Endometrial microvascular endothelial cells (primary cell): ENCODE measurements around the gene XPO6. TPM values are rescaled to one million over a fixed set of nuclear protein-coding genes. Genes with fewer than 3 reads are reported as not detected.
"Not testable (repeated sequence)": the region's sequence is repeated elsewhere in the genome, so short reads cannot be mapped to it uniquely, and the experiment has no call there.

Experiments used
- in situ Hi-C: cut with HindIII; loops from 2 replicates; pipeline ENCODE4 v1.10.0; 2017; ENCODE audit warnings: low sequenced_read_pairs, low pct_unique_long_range_greater_than_20kb; ENCODE audit errors: inconsistent ontology term
- total RNA-seq: library from RNA; depleted of rRNA; stranded (reverse); fragments of >200 nt; gene quantifications from one replicate; pipeline ENCODE4 v1.2.3, GENCODE V29; 2015; ENCODE audit errors: inconsistent ontology term

XPO6 gene, protein sequence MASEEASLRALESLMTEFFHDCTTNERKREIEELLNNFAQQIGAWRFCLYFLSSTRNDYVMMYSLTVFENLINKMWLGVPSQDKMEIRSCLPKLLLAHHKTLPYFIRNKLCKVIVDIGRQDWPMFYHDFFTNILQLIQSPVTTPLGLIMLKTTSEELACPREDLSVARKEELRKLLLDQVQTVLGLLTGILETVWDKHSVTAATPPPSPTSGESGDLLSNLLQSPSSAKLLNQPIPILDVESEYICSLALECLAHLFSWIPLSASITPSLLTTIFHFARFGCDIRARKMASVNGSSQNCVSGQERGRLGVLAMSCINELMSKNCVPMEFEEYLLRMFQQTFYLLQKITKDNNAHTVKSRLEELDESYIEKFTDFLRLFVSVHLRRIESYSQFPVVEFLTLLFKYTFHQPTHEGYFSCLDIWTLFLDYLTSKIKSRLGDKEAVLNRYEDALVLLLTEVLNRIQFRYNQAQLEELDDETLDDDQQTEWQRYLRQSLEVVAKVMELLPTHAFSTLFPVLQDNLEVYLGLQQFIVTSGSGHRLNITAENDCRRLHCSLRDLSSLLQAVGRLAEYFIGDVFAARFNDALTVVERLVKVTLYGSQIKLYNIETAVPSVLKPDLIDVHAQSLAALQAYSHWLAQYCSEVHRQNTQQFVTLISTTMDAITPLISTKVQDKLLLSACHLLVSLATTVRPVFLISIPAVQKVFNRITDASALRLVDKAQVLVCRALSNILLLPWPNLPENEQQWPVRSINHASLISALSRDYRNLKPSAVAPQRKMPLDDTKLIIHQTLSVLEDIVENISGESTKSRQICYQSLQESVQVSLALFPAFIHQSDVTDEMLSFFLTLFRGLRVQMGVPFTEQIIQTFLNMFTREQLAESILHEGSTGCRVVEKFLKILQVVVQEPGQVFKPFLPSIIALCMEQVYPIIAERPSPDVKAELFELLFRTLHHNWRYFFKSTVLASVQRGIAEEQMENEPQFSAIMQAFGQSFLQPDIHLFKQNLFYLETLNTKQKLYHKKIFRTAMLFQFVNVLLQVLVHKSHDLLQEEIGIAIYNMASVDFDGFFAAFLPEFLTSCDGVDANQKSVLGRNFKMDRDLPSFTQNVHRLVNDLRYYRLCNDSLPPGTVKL
- total RNA-seq: 179 TPM

DNA sequence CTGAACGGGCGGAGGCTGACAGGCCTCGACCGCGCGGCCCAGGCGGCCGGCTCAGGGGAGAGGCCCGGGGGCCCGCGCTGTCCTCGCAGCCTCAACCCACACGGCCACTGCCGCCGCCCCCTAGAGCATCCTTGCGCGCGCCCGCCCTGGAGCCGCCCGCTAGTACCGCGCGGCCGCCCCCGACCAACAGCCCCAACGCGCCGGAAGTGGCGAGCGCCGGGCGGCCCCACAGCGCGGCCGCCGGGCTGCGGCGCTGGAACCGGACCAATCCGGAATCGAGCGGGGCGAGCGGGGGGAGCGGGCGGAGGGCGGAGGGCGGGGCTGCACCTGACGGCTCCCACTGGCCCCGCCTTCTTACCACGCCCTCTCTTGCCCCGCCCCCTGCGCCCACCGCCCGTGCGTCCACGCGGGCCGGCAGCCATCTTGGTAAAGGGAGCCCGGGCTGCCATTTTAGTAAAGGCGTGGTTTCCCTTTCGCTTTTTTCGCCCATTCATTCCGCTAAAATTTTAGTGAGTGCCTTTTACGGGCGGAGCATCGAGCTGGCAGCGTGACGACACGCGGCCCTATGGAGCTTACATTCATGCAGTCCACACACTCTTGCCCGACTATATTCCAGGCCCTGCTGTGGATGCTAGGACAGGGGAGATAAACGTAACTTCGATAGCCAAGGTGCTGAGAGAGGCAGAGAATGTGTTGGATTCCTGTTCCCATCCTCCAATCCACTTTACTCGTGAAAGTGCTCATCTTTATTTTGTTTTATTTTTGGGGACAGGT lies at the start of gene XPO6:
Gene XPO6, minus strand, starts transcription at position 208 of the 774 bp plus-strand sequence. CDS start 597 bp downstream, outside the sequence.
- in situ Hi-C loops: no loop called here

DNA sequence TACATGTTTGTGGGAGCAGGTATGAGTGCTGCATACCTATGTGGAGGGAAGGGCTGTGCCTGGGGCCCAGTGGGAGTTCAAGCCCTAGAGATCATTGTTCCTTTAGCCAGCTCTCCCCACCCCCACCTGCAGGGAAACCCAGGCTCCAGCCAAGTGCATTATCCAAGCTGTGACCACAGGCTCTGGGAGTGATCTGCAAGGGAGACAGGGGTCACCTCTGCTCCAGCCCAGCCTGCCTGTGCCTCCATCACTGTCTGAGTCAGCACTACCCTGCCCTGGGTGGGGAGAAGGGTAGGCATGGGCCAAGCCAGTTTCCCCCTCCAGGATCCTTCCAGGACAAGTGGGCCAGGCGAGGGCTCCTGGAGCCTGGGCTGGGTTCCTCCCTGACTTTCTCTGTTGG lies 48.4 kb upstream of the XPO6 start:
- in situ Hi-C loops: no loop called here

DNA sequence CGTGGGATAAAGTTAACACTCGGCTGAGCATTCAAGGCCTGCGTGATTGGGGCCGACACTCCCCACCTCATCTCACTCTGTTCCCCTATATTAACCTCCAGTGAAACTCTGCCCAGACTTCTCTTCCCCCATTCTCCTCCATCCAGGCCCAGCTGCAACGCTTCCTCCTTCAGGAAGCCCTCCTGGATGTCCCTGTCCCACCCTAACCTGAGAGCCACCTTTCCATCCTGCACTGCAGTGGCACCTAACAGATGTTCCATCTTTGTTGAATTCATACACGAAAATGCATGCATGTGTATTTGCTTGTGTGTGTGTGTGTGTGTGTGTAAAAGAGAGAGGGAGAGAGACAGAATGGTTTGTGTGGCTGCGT lies 48.0 kb upstream of the XPO6 start:
- in situ Hi-C loops: no loop called here

DNA sequence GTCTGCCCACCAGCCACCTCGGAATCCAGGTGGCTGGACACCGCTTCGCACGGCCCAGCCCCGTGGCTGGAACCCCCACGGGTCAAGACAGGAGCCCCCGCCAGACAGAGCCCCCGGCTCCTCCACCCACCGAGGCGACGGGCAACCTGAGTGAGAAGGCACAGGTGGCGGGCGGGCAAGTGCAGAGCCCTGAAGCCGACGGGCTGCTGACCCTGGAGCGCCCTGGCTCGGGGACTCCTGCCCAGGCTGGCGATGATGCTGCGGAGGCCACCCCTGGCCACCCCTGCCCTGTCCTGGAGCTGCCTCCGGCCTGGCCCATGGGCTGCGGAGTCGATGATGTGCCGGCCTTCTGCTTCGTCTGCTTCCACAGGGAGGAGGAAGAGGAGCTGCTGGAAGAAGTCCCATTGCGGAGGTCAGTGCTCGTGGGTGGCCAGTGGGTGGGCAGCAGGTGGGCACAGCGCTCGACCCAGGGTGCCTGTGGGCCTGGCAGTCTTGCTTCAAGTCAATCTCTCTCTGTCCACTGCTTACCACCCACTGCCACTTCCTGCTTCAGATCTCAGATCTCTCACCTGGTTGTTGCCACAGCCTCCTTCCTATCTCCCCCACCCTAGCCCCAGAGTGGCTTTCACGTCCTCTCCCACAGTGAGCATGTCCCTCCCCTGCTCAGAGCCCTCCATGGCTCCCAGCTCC lies 47.5 kb upstream of the XPO6 start:
- in situ Hi-C loops: no loop called here

DNA sequence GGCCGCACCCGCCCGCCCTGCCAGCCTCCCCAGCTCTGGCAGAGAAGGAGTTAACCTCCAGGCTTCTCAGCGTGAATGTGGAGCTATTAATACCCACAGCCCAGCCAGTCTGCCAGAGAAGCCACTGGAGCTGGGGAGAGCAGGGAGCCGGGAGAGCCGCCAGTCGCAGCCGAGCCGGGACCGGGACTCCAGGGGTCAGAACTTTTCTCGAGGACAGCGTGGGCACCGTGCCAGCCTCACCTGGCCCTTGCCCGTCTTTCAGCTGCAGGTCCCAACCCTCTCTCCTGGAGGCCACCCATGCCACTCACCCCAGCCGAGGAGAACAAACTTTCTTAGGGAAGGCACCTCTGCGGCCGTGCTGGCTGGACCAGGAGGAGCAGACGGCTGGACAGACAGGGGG lies 46.8 kb upstream of the XPO6 start:
- in situ Hi-C loops: no loop called here

DNA sequence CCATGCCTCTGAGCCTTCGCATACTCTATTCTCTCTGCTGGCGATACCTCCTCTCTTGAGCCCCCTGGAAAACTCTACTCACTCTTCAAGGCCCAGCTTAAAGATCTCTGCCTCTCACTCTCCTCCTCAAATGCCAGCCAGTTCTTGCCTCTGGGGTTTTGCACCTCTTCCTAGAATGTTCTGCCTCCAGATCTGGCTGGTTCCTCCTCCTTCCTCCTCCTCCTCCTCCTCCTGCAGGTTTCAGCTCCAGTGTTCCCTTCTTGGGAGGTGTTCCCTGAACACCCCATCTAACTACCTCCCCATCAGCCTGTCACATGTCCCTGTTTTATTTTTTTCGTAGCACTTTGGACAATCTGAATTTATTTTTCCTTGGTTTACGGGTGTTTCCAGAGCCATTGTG lies 45.5 kb upstream of the XPO6 start:
- in situ Hi-C loops: no loop called here

DNA sequence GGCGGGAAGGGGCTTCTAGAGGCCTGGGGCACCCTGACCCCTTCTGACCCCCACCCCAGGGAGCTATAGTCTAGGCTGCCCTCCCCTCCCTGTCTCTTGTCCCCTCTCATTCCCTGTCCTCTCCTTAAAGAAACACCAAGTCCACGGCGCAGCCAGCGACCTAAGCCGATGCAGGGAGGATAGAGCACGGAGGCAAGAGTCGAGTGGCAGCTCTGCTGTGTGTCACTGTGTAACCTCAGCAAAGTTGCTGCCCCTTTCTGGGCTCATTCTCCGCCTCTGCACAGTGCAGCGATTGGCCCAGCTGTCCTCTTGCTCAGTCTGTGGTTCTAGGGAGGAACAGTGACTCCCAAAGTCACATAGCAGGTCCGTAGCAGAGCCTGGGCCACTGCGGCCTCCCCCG lies 44.1 kb upstream of the XPO6 start:
- in situ Hi-C loops: no loop called here

DNA sequence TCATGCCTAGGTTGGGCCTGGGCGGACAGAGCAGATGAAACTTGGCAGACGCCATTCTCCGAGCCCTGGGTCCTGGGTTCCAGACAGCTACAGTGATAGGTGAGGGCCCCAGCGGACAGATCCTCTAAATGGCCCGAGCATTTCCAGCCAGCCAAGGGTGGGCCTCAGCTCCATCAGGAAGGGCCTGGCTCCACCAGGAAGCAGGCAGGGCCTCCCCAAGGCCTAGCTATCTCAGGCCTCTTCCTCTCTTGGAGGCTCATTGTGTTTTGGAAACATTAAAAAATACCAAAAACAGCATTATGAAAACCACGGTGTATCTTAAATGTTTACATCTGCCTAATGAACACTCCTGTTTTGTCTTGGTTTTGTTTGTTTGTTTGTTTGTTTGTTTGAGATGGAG lies 42.4 kb upstream of the XPO6 start:
- in situ Hi-C loops: no loop called here

DNA sequence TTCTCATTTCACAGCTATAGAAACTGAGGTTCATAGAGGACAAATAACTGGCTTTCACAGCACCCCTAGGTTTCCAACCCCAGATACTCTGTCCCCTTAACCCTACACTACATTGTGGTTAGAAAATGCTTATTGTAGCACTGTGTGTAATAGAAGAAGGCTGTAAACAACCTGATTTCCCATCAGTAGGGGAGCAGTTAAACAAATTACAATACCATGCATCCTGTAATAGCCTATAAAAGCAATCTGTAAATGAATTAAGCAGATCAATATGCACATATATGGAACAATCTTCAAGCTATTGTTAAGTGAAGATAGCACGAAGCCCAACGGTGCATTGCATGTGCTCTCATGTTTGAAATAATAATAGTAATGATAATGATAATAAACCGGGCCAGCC lies 39.2 kb upstream of the XPO6 start:
- in situ Hi-C loops: no loop called here

DNA sequence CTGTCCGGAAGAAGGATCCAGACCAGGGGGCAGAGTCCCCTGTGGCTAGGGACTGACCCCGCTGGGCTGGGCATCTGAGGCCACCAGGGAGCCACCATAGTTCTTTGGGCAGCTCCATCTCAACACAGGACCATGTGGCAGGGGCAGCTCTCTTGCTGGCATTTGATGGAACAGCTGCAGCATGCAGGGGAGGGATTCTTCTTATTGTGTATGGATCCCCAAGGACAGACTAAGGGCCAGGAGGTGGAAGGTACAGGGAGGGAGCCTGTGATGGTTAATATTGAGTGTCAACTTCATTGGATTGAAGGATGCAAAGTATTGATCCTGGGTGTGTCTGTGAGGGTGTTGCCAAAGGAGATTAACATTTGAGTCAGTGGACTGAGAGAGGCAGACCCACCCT lies 37.7 kb upstream of the XPO6 start:
- in situ Hi-C loops: not testable (repeated sequence)

DNA sequence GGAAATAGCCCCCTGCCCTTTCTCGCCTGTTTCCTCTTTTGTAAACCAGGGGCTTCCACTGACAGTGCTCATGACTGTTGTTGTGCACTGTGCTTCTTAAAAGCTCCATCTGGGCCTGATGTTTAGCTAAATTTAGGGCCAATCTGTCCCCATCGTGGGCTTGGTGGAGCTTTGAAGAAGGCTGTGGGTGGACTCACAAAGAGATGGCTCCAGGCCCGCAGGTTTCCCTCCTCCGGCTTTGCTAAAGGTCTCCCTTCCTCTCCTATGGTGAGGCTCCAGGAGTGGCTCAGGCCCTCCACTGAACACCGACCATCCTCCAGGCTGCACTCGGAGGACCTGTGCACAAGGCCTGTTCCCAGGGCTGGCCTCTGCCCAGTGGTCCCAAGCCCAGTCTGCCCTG lies 30.2 kb upstream of the XPO6 start:
- in situ Hi-C loops: no loop called here

DNA sequence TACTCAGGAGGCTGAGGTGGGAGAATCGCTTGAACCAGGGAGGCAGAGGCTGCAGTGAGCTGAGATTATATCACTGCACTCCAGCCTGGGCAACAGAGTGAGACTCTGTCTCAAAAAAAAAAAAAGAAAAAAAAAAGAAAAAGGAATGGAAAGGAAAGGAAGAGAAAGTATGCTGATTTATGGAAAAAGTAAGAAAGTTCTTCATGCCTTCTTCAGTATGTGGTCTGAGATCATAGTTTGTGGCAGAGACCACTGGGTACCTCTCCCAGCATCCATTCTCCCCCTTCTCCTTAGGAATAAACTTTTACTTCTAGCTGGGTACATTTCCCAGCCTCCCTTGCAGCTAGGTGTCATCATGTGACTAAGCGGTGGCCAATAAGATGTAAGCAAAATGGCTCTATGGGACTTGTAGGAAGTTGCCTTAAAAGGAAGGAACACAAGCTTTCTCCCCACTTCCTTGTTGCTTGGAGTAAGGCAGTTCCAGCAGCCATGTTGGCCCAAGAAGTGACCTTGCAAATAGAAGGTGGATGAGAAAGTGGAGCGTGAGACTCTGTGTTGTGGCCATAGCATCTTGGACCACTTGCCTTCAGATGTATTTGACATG lies 26.1 kb upstream of the XPO6 start:
- in situ Hi-C loops: no loop called here

DNA sequence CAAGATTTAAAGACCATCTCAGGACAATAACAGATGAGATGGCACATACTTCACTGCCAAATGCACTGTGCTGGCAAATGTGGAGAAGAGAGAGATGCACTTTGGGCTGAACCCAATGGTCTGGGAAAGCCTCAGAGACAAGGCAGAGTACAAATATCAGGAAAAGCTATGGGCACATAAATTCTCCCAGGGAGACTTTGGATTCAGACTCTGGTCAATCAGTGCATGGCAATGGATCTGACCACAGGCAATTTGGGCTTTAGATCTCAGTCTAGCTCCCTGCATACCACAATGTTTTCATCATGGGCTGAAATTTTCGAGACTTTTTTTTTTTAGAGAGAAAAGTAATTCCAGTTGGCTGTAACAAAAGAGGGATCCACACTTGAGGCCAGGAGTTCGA lies 20.0 kb upstream of the XPO6 start:
- in situ Hi-C loops: no loop called here

DNA sequence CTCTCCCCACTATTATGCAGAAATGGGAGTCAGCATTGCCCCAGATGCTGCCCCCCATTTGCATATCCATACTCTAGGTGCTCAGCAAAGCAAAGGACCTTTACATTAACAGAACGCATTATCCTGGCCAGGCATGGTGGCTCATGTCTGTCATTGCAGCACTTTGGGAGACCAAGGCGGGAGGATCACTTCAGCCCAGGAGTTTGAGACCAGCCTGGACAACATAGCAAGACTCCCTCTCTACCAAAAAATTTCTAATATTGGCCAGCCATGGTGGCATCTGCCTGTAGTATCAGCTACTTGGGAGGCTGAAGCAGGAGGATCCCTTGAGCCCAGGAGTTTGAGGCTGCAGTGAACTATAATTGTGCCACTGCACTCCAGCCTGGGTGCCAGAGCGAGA lies 12.1 kb upstream of the XPO6 start:
- in situ Hi-C loops: not testable (repeated sequence)

DNA sequence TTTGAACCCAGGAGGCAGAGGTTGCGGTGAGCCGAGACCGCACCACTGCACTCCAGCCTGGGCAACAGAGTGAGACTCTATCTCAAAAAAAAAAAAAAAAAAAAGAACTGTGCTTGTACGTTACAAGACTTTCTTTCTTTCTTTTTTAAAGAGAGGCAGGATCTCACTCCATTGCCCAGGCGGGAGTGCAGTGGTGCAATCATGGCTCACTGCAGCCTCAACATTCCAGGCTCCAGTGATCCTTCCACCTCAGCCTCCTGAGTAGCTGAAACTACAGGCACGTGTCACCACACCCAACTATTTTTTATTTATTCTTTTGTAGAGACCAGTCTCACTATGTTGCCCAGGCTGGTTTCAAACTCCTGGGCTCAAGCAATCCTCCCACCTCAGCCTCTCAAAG lies 8.0 kb upstream of the XPO6 start:
- in situ Hi-C loops: not testable (repeated sequence)

DNA sequence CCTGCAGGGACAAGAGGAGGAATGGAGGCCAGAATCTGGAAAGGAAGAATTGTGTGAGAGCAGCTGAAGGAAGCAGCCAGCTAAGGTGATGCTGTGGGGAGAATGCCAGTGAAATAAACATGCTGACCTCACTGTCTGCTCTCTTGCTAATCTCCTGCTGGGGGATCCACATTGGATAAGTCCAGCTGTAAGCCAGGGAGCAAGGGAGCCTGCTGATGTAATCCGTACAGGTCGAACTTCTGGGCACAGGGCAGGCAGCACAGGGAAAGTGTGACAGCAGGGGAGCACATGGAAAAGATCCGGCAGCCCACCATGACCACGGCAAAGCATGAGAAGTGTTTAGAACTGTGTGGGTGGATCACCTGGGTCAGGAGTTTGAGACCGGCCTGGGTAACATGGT lies 7.5 kb upstream of the XPO6 start:
- in situ Hi-C loops: no loop called here

DNA sequence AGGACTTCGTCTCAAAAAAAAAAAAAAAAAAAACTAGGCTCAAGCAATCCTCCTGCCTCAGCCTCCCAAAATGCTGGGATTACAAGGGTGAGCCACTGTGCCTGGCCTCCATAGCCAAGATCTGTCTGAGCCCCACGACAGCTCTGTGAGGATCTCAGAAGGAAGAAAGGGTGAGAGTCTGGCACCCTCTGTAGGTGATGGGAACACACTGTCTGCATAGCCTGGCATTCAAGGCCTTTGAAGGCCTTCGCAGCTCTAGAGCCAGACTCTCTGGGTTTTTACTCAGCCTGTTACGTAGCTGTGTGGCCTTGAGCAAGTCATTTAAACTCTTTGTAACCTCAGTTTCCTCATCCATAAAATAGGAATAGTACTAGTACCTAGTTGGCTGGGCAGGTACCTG lies 6.3 kb upstream of the XPO6 start:
- in situ Hi-C loops: no loop called here

DNA sequence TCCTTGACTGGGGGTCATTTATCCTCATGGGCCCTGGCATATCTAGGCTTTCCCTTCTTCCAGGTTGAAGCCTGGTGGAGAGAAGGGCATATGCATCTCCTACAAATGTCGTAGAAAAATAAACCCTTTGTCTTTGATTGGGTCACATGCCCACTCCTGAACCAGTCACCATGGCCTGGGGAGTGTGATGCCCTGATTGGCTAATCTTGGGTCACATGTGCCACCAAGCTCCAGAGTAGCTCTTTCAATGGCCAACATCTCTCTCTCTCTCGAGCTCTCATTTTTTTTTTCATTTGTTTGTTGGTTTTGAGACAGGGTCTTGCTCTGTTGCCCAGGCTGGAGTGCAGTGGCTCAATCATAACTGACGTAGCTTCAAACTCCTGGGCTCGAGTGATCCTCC lies 5.6 kb upstream of the XPO6 start:
- in situ Hi-C loops: no loop called here
